ENCODE results near the gene TRIB2. TPM values are rescaled to one million over a fixed set of nuclear protein-coding genes. Genes with fewer than 3 reads are reported as not detected.

TRIB2 gene
- total RNA-seq (100 to 1,000 TPM in 1 of 9 donors, 10 to 100 TPM in 8; 34.3 to 140 (median 41.4) TPM), polyA plus RNA-seq (10 to 100 TPM; 31.2 to 45.3 TPM)
- long read RNA-seq, donor 1, full-length matches to known transcripts, result 40 of 54 reads
- long read RNA-seq, donor 1, partial matches to known transcripts, result 10 of 54 reads
- long read RNA-seq, donor 1, other reads (novel, unspliced or antisense), result 4 of 54 reads
- long read RNA-seq, donor 2, full-length matches to known transcripts, result 106 of 125 reads
- long read RNA-seq, donor 2, partial matches to known transcripts, result 12 of 125 reads
- long read RNA-seq, donor 2, other reads (novel, unspliced or antisense), result 7 of 125 reads
- long read RNA-seq, donor 3, full-length matches to known transcripts, result 55 of 78 reads
- long read RNA-seq, donor 3, partial matches to known transcripts, result 19 of 78 reads
- long read RNA-seq, donor 3, other reads (novel, unspliced or antisense), result 4 of 78 reads

GRCh38 chr2:12716282-12717190, at the start of gene TRIB2:
Gene TRIB2, plus strand, starts transcription at chr2:12716936. Its CDS starts 1,372 bp downstream, at chr2:12718308.
- peak within 1 kb of the TSS; percentile 90 to 100 (median 96) for H3K27ac ChIP-seq
- H3K4me3 ChIP-seq, result peak within 1 kb of the TSS; percentile 68 to 97 (median 87)
- peak; percentile 74 to 90 (median 81) for ATAC-seq
- peak; percentile 92 to 95 (median 94) for DNase-seq
- no peaks in the 10 kb centered on the region for H3K9me3 ChIP-seq
- H3K4me1 ChIP-seq, result peaks cover 0 to 39% (median 24%) of the 10 kb centered on the region in 12 donors
- TF ChIP-seq CTCF (IDR thresholded peaks at IDR 0.05) (peak in 6 of 12 donors; percentile 10 to 39 (median 18)), POLR2A (IDR thresholded peaks at IDR 0.05) (peak; percentile 60 to 88)
- WGBS, 4 donors, result 0 to 1% (median 0%) methylated on average over 42 to 90 of the region's 90 CpGs
- peaks cover 0 to 5% (median 0%) of the 10 kb centered on the region in 9 donors for H3K36me3 ChIP-seq
- intact Hi-C loops (cut with DNase I), result loop anchor here (1.0 to 10.0 kb wide), 33 partner anchors 91 to 889 kb away; no protein-coding TSS in a partner anchor
- no peaks in the 10 kb centered on the region for H3K27me3 ChIP-seq

GRCh38 chr2:12669036-12669435, 47.7 kb upstream of the TRIB2 start:
- peaks cover 0 to 27% (median 13%) of the 10 kb centered on the region in 12 donors for H3K9me3 ChIP-seq

GRCh38 chr2:12672711-12673315, 43.9 kb upstream of the TRIB2 start:
- 86 to 92% (median 90%) methylated on average over 8 of the region's 8 CpGs for WGBS, 4 donors
- DNase-seq, result no peak
- no peaks in the 10 kb centered on the region for H3K36me3 ChIP-seq

More at GRCh38 chr2:12669036-12669435, 47.7 kb upstream of the TRIB2 start:
- no peak for ATAC-seq
- no peak overlapping the region for H3K27ac ChIP-seq
- no peak for TF ChIP-seq POLR2A (IDR thresholded peaks at IDR 0.05)
- no peak for TF ChIP-seq CTCF (IDR thresholded peaks at IDR 0.05)
- H3K36me3 ChIP-seq, result no peaks in the 10 kb centered on the region
- intact Hi-C loops (cut with DNase I), result loop anchor here in 2 of 10 donors (2.0 to 5.0 kb wide), 2 partner anchors 38 kb away; no protein-coding TSS in a partner anchor
- no peak for DNase-seq
- peaks cover 0 to 13% (median under 1%) of the 10 kb centered on the region in 12 donors for H3K4me1 ChIP-seq
- H3K4me3 ChIP-seq, result no peak overlapping the region
- H3K27me3 ChIP-seq, result no peaks in the 10 kb centered on the region
- 86 to 92% (median 89%) methylated on average over 3 of the region's 3 CpGs for WGBS, 4 donors

More at GRCh38 chr2:12672711-12673315, 43.9 kb upstream of the TRIB2 start:
- no peak for ATAC-seq
- H3K27me3 ChIP-seq, result no peaks in the 10 kb centered on the region
- H3K4me3 ChIP-seq, result no peak overlapping the region
- intact Hi-C loops (cut with DNase I), result no loop called here
- H3K4me1 ChIP-seq, result peaks cover 0 to 10% (median 0%) of the 10 kb centered on the region in 12 donors
- TF ChIP-seq CTCF (IDR thresholded peaks at IDR 0.05) (no peak), POLR2A (IDR thresholded peaks at IDR 0.05) (no peak)
- peaks cover 0 to under 1% (median 0%) of the 10 kb centered on the region in 12 donors for H3K9me3 ChIP-seq
- H3K27ac ChIP-seq, result no peak overlapping the region
